Measurements from ENCODE around the gene ASB4. TPM values are rescaled to one million over a fixed set of nuclear protein-coding genes. Genes with fewer than 3 reads are reported as not detected.
A peak's percentile ranks its signal among the peaks of the same experiment; 100 is the strongest.

ASB4 gene
- total RNA-seq, 8 experiments from 2014 or later = 0.13 to 0.85 (median 0.62) TPM; not detected in 4

- Histone ChIP-seq H3K4me3 (no peak overlapping the region), H3K27ac (no peak overlapping the region), H3K4me1 (replicated peaks in 1 of 2) (peaks cover 11 to 13% of the 10 kb centered on the region in 2 donors)
- in situ Hi-C loops (cut with MboI; ENCODE audit: low pct_unique_long_range_greater_than_20kb in 2 of 9, low sequenced_read_pairs in 9 of 9, unreplicated experiment in 9 of 9) = loop anchor here in 1 of 9 experiments (25.0 kb wide), 1 partner anchor 176 kb away; no protein-coding TSS in a partner anchor
- ATAC-seq (replicated peaks in 6 of 8) = peak; percentile 56 to 97 (median 77)
- WGBS, 10 experiments = 17 to 55% (median 33%) methylated on average over 1 to 4 of the region's 6 CpGs; no CpG with 5 or more reads in 1 of the 10 experiments
Measured at GRCh38 chr7:95511716-95512260, 26.0 kb downstream of the ASB4 start.

- in situ Hi-C loops (cut with MboI; ENCODE audit: low pct_unique_long_range_greater_than_20kb in 2 of 9, low sequenced_read_pairs in 9 of 9, unreplicated experiment in 9 of 9) = loop anchor here in 1 of 9 experiments (25.0 kb wide), 1 partner anchor 170 kb away; no protein-coding TSS in a partner anchor
- no peak overlapping the region for H3K4me3 ChIP-seq
- no peaks in the 10 kb centered on the region for H3K4me1 ChIP-seq (replicated peaks in 1 of 2)
- H3K27ac ChIP-seq = no peak overlapping the region
- ATAC-seq (replicated peaks in 6 of 8) = no peak
- 0 to 95% (median 64%) methylated on average over 1 to 2 of the region's 2 CpGs; no CpG with 5 or more reads in 3 of the 10 experiments for WGBS, 10 experiments
Measured at GRCh38 chr7:95517458-95517857, 31.7 kb downstream of the ASB4 start.

- in situ Hi-C loops (cut with MboI; ENCODE audit: low pct_unique_long_range_greater_than_20kb in 2 of 9, low sequenced_read_pairs in 9 of 9, unreplicated experiment in 9 of 9) = loop anchor here in 1 of 9 experiments (25.0 kb wide), 1 partner anchor 169 kb away; no protein-coding TSS in a partner anchor
- ATAC-seq (replicated peaks in 6 of 8) = no peak
- no peaks in the 10 kb centered on the region for H3K4me1 ChIP-seq (replicated peaks in 1 of 2)
- H3K27ac ChIP-seq = no peak overlapping the region
- 50 to 100% (median 78%) methylated on average over 1 of the region's 1 CpG; no CpG with 5 or more reads in 5 of the 10 experiments for WGBS, 10 experiments
- no peak overlapping the region for H3K4me3 ChIP-seq
Measured at GRCh38 chr7:95517870-95518269, 32.1 kb downstream of the ASB4 start.

GRCh38 chr7:95520136-95520535, 34.4 kb downstream of the ASB4 start:
- in situ Hi-C loops (cut with MboI; ENCODE audit: low pct_unique_long_range_greater_than_20kb in 2 of 9, low sequenced_read_pairs in 9 of 9, unreplicated experiment in 9 of 9) = loop anchor here in 1 of 9 experiments (25.0 kb wide), 1 partner anchor 167 kb away; no protein-coding TSS in a partner anchor
- no peaks in the 10 kb centered on the region for H3K4me1 ChIP-seq (replicated peaks in 1 of 2)
- 26 to 100% (median 82%) methylated on average over 1 to 2 of the region's 2 CpGs for WGBS, 10 experiments
- ATAC-seq (replicated peaks in 6 of 8) = no peak
- no peak overlapping the region for H3K27ac ChIP-seq
- H3K4me3 ChIP-seq = no peak overlapping the region

GRCh38 chr7:95525503-95525902, 39.8 kb downstream of the ASB4 start:
- no peak for ATAC-seq (replicated peaks in 6 of 8)
- 6 to 100% (median 75%) methylated on average over 1 to 3 of the region's 3 CpGs; no CpG with 5 or more reads in 1 of the 10 experiments for WGBS, 10 experiments
- Histone ChIP-seq H3K4me1 (replicated peaks in 1 of 2) (peaks cover 0 to 2% of the 10 kb centered on the region in 2 donors), H3K4me3 (no peak overlapping the region), H3K27ac (no peak overlapping the region)
- in situ Hi-C loops (cut with MboI; ENCODE audit: low pct_unique_long_range_greater_than_20kb in 2 of 9, low sequenced_read_pairs in 9 of 9, unreplicated experiment in 9 of 9) = loop anchor here in 3 of 9 experiments (25.0 kb wide), 1 partner anchor 162 kb away; no protein-coding TSS in a partner anchor

- 20 to 91% (median 70%) methylated on average over 2 to 7 of the region's 7 CpGs for WGBS, 10 experiments
- Histone ChIP-seq H3K27ac (no peak overlapping the region), H3K4me1 (replicated peaks in 1 of 2) (peaks cover 0 to 2% of the 10 kb centered on the region in 2 donors), H3K4me3 (no peak overlapping the region)
- ATAC-seq (replicated peaks in 6 of 8) = no peak
- in situ Hi-C loops (cut with MboI; ENCODE audit: low pct_unique_long_range_greater_than_20kb in 2 of 9, low sequenced_read_pairs in 9 of 9, unreplicated experiment in 9 of 9) = loop anchor here in 3 of 9 experiments (25.0 kb wide), 1 partner anchor 161 kb away; no protein-coding TSS in a partner anchor
Measured at GRCh38 chr7:95526128-95526738, 40.5 kb downstream of the ASB4 start.

GRCh38 chr7:95527033-95527775, 41.5 kb downstream of the ASB4 start:
- in situ Hi-C loops (cut with MboI; ENCODE audit: low pct_unique_long_range_greater_than_20kb in 2 of 9, low sequenced_read_pairs in 9 of 9, unreplicated experiment in 9 of 9) = loop anchor here in 3 of 9 experiments (25.0 kb wide), 1 partner anchor 160 kb away; no protein-coding TSS in a partner anchor

GRCh38 chr7:95527776-95528250, 42.1 kb downstream of the ASB4 start:
- WGBS, 10 experiments = 0 to 100% (median 83%) methylated on average over 2 to 13 of the region's 23 CpGs; no CpG with 5 or more reads in 3 of the 10 experiments
- in situ Hi-C loops (cut with MboI; ENCODE audit: low pct_unique_long_range_greater_than_20kb in 2 of 9, low sequenced_read_pairs in 9 of 9, unreplicated experiment in 9 of 9) = loop anchor here in 3 of 9 experiments (25.0 kb wide), 1 partner anchor 159 kb away; no protein-coding TSS in a partner anchor
- Histone ChIP-seq H3K4me3 (no peak overlapping the region), H3K4me1 (replicated peaks in 1 of 2) (peaks cover 0 to 2% of the 10 kb centered on the region in 2 donors), H3K27ac (no peak overlapping the region)
- ATAC-seq (replicated peaks in 6 of 8) = peak in 1 of 8 experiments; percentile 11

More at GRCh38 chr7:95527033-95527775, 41.5 kb downstream of the ASB4 start:
- peak in 6 of 8 experiments; percentile 45 to 96 (median 76) for ATAC-seq (replicated peaks in 6 of 8)
- peaks cover 0 to 2% of the 10 kb centered on the region in 2 donors for H3K4me1 ChIP-seq (replicated peaks in 1 of 2)
- no peak overlapping the region for H3K4me3 ChIP-seq
- WGBS, 10 experiments = 0 to 60% (median 19%) methylated on average over 1 to 5 of the region's 5 CpGs
- H3K27ac ChIP-seq = no peak overlapping the region

GRCh38 chr7:95529701-95530100, 44.0 kb downstream of the ASB4 start:
- no peak overlapping the region for H3K27ac ChIP-seq
- 36 to 100% (median 87%) methylated on average over 1 of the region's 1 CpG for WGBS, 10 experiments
- no peak for ATAC-seq (replicated peaks in 6 of 8)
- H3K4me1 ChIP-seq (replicated peaks in 1 of 2) = peaks cover 0 to 2% of the 10 kb centered on the region in 2 donors
- in situ Hi-C loops (cut with MboI; ENCODE audit: low pct_unique_long_range_greater_than_20kb in 2 of 9, low sequenced_read_pairs in 9 of 9, unreplicated experiment in 9 of 9) = loop anchor here in 3 of 9 experiments (25.0 kb wide), 1 partner anchor 158 kb away; no protein-coding TSS in a partner anchor
- H3K4me3 ChIP-seq = no peak overlapping the region

GRCh38 chr7:95530881-95531280, 45.1 kb downstream of the ASB4 start:
- no peak overlapping the region for H3K27ac ChIP-seq
- peaks cover 0 to 2% of the 10 kb centered on the region in 2 donors for H3K4me1 ChIP-seq (replicated peaks in 1 of 2)
- 38 to 100% (median 100%) methylated on average over 1 of the region's 1 CpG; no CpG with 5 or more reads in 3 of the 10 experiments for WGBS, 10 experiments
- no peak for ATAC-seq (replicated peaks in 6 of 8)
- in situ Hi-C loops (cut with MboI; ENCODE audit: low pct_unique_long_range_greater_than_20kb in 2 of 9, low sequenced_read_pairs in 9 of 9, unreplicated experiment in 9 of 9) = loop anchor here in 3 of 9 experiments (25.0 kb wide), 1 partner anchor 156 kb away; no protein-coding TSS in a partner anchor
- H3K4me3 ChIP-seq = no peak overlapping the region

GRCh38 chr7:95531605-95532219, 46.0 kb downstream of the ASB4 start:
- no peak overlapping the region for H3K27ac ChIP-seq
- 6 to 100% (median 33%) methylated on average over 1 to 3 of the region's 3 CpGs for WGBS, 10 experiments
- in situ Hi-C loops (cut with MboI; ENCODE audit: low pct_unique_long_range_greater_than_20kb in 2 of 9, low sequenced_read_pairs in 9 of 9, unreplicated experiment in 9 of 9) = loop anchor here in 3 of 9 experiments (25.0 kb wide), 1 partner anchor 156 kb away; no protein-coding TSS in a partner anchor
- no peaks in the 10 kb centered on the region for H3K4me1 ChIP-seq (replicated peaks in 1 of 2)
- ATAC-seq (replicated peaks in 6 of 8) = peak in 3 of 8 experiments; percentile 30 to 78 (median 33)
- H3K4me3 ChIP-seq = no peak overlapping the region

- no peak for ATAC-seq (replicated peaks in 6 of 8)
- in situ Hi-C loops (cut with MboI; ENCODE audit: low pct_unique_long_range_greater_than_20kb in 2 of 9, low sequenced_read_pairs in 9 of 9, unreplicated experiment in 9 of 9) = loop anchor here in 3 of 9 experiments (25.0 kb wide), 1 partner anchor 153 kb away; no protein-coding TSS in a partner anchor
- Histone ChIP-seq H3K4me3 (no peak overlapping the region), H3K4me1 (replicated peaks in 1 of 2) (no peaks in the 10 kb centered on the region), H3K27ac (no peak overlapping the region)
- 0 to 100% (median 63%) methylated on average over 1 to 2 of the region's 2 CpGs; no CpG with 5 or more reads in 2 of the 10 experiments for WGBS, 10 experiments
Measured at GRCh38 chr7:95534796-95535195, 49.1 kb downstream of the ASB4 start.
